Peyer's patch (tissue), 4 donors: ENCODE measurements around the gene GOLPH3.

Experiments used
- CTCF ChIP-seq, 6 experiments: fragments of 450-650 bp in 4 of 6; fragments of 200-600 bp in 2 of 6; sonication (generic) in 1 of 6; IDR thresholded peaks; one replicate each; pipeline ENCODE4 v1.5.1; 2017 to 2019; ENCODE audit warnings: antibody characterized with exemption in 6 of 6, mild to moderate bottlenecking in 3 of 6, moderate library complexity in 1 of 6
- POLR2A ChIP-seq, 2 donors: fragments of 450-650 bp; IDR thresholded peaks; one replicate each; pipeline ENCODE4 v1.5.1; 2017; ENCODE audit warnings: antibody characterized with exemption in 2 of 2, mild to moderate bottlenecking in 2 of 2, moderate library complexity in 2 of 2

GRCh38 chr5:32206053-32206452 is 31.9 kb upstream of the GOLPH3 start:
- TF ChIP-seq CTCF (IDR thresholded peaks at IDR 0.05) (no peak), POLR2A (IDR thresholded peaks at IDR 0.05) (no peak)
